GM18508 (cell line): ENCODE measurements around the gene SLC35C1.
"Not testable (repeated sequence)": the region's sequence is repeated elsewhere in the genome, so short reads cannot be mapped to it uniquely, and the experiment has no call there.

Experiments used
- ATAC-seq: cut with Tn5 transposase; IDR thresholded peaks from one replicate; pipeline ENCODE4 v1.9.1; 2021; ENCODE audit warnings: moderate number of reproducible peaks; ENCODE audit not compliant: insufficient read depth, unreplicated experiment

Gene SLC35C1

DNA sequence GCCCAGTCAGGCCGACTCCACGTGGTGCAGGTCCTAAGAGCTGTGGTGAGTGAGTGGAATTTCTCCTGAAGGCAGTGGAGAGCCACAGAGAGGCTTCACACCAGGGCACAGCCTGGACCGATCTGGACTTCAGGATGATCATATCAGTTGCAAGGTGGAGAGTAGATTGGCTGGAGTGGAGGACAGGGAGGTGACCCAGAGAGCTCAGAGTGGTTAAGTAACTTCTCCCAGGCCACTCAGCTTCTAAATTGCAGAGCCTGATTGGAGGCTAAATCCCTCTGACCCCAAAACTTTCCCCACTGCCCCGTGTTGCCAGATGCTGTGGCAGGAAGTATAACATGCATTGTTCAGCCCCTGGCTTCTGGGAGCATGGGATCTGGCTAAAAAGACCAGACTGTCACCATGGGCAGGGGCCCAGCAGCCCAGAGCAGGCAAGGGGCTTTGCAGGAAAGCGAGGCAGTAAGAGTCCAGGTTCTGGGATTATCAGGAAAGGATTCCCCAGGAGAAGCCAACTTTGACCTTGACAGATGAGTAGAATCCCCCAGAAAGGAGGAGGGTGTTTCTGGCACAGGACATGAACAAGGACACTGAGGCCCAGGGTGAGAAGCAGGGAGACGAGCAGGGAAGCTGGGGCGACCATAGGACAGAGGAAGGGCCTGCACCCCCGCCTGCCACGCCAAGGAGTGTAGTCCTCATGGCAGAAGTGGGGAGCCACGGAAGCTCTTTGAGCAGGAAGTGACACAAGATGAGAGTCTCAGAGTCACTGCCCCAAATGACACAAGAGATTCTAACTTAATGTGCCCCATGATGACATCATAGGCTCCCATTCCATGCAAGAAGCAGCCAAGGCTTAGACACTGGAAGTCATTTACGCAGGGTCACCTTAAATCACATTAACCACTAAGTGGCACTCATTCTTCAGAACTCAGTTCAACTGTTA is 4.8 kb downstream of the SLC35C1 start:
- no peak for ATAC-seq

DNA sequence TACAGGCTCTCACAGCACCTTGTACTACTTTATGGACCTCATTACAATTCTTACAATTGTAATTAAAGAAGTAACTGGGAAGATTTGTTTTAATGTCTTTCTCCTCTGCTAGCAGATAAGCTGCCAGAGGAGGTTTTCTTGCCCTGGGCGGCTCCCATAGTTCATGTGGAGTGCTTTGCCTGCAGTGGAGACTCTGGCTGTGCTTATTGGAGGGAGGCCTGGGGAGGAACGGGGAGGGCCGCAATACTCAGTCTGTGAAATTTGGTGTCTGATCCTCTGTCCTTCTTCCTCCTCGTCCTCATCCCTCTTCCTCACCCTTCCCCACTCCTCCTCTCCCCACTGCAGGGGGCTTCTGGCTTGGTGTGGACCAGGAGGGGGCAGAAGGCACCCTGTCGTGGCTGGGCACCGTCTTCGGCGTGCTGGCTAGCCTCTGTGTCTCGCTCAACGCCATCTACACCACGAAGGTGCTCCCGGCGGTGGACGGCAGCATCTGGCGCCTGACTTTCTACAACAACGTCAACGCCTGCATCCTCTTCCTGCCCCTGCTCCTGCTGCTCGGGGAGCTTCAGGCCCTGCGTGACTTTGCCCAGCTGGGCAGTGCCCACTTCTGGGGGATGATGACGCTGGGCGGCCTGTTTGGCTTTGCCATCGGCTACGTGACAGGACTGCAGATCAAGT is 5.6 kb downstream of the SLC35C1 start:
- ATAC-seq, result no peak

DNA sequence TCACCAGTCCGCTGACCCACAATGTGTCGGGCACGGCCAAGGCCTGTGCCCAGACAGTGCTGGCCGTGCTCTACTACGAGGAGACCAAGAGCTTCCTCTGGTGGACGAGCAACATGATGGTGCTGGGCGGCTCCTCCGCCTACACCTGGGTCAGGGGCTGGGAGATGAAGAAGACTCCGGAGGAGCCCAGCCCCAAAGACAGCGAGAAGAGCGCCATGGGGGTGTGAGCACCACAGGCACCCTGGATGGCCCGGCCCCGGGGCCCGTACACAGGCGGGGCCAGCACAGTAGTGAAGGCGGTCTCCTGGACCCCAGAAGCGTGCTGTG is 6.1 kb downstream of the SLC35C1 start:
- no peak for ATAC-seq

DNA sequence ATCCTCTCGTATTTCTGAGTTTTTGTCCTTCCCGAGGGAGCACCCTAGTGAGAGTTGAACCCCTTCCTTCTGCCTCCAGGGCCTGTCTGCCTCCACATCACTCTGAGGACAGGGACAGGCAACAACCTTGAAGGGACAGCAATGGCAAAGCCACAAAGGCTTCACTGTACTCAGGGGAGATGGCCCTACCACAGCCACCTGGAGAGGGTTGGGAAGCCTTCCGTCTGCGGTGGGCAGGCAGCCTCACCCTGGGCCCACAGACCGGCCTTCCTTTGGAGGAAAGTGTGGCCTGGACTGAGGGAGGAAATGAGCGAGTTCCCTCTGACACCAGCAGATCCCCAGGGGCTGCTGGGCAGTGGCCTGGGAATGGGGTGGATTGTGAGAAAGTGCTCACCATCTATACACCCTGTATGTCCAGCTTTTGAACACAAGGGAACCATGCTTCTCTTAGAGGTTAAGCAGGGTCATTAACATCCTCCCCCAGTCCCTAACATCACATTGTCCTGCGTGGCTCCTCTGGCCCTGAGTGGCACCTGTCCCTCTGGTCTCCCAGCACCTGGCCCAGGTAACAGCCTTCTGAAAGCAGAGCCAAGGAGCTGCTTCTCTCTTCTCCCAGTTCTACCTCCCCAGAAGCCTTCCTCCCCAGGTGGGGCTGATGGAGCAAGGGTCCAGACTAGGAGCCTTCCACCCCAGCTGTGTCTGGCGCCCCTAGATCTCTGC is 6.8 kb downstream of the SLC35C1 start:
- no peak for ATAC-seq

DNA sequence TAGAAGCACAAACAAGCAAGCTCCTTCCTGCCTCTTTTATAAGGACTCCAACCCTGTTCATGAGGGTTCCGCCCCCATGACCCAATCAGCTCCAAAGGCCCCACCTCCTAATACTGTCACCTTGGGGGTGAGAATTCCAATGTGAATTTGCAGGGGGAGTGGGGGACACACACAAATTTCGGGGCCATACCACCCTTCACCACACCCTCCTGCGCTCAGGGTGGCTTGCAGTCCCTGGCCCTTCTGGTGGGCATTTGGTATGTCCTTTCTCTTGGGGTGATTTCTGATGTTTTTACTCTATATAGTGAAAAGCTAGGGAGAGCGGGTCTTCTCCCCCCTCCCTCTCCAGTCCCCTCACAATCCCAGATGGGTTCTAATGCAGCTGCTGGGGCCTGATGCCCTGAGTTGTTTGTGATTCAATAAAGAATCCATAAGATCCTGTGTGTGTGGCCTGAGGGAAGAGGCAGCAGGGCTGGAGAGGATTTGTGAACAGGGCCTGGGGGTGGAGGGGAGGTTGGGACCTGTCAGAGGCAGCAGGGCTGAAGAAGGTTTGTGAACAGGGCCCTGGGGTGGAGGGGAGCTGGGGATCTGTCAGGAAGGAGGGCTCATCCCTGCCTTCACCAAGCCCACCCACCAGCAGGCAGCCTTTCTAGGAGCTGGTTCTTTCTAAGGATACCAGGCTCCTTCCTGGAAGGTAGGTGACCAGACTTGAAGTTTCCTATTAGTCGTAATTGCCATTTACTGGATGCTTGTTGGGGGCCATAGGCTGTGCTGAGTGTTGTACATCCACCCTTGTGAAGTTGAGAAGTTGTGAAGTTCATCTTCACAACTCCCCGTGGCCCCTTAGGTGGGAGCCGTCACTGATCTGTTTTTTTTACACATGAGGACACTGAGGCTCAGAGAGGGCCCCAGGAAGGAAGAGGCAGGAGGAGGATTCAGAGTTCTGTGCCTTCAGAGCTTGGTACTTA is 7.9 kb downstream of the SLC35C1 start:
- no peak for ATAC-seq

DNA sequence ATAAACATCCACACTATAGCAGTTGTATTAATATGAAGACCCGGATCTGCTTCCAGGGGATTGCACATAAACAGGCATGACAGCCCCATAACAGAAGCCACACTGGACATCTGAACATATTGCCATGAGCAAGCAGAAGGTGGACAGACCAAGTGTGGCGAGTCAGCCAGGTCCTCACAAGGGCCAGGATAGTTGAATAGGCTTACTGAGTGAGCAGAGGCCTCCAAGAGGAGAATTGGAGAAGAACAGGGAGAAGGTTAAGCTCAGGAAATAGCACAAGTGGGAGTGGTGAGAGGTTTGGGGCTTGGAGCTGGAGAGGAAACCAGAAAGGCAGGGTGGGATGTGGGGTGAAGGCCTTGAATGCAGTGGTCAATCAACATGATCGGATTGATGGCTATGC is 10.8 kb downstream of the SLC35C1 start:
- ATAC-seq, result no peak

DNA sequence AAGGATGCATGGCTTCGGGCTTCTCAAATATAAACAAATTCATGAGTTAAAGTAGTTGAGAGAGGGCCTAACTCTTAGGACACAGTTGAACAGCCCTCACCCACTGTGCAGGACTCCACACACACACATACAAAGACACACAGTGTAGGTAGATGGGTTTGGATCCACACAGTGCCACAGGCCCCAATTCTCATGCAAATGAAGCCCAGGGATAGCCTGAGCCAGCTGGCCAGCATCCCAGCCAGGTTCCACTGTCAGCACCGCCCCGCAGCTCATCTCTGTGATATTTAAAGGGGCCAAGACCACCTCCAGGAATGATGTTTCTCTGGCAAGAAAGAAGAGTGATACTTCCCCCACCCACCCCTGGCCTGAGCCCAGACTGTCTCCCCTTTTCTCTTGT is 11.7 kb downstream of the SLC35C1 start:
- no peak for ATAC-seq

DNA sequence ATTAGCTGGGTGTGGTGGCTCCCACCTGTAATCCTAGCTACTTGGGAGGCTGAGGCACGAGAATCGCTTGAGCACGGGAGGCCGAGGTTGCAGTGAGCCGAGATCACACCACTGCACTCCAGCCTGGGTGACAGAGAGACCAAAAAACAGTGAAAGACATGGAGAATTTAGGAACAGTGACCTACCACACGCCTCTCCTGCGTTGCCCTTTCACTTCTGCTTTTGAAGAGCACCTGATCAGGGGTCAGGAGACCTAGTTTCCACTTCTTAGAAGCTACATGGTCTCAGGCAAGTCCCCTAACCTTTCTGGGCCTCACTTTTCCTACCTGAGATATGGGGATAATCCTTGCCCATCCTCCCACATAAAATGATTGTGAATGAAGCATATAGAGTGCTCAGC is 12.2 kb downstream of the SLC35C1 start:
- no peak for ATAC-seq

DNA sequence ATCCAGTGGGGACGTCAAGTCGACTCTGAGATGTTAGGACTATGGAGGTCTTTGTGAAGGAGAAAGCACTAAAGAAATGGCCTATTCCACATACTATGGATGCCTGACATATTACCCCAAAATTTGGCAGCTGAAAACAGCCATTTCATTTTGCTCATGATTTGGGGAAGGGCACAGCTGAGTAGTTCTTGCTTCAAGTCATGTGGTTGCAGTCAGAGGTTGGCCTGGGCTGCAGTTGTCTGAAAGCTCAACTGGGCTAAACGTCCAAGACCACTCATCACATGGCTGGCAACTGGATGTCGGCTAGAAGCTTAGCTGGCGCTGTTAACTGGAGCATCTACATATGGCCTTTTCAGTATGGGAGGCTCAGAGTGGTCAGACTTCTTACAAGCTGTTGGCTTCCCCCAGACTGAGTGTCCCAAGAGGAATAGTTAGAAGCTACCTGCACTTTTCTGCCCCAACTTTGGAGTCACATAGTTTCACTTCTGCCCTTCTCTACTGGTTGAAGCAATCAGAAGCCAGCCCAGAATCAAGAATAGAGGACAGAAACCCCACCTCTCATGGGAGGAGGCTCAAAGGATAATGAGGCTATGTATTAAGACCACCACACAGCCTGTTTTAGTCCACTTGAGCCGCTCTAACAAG is 14.1 kb downstream of the SLC35C1 start:
- no peak for ATAC-seq

DNA sequence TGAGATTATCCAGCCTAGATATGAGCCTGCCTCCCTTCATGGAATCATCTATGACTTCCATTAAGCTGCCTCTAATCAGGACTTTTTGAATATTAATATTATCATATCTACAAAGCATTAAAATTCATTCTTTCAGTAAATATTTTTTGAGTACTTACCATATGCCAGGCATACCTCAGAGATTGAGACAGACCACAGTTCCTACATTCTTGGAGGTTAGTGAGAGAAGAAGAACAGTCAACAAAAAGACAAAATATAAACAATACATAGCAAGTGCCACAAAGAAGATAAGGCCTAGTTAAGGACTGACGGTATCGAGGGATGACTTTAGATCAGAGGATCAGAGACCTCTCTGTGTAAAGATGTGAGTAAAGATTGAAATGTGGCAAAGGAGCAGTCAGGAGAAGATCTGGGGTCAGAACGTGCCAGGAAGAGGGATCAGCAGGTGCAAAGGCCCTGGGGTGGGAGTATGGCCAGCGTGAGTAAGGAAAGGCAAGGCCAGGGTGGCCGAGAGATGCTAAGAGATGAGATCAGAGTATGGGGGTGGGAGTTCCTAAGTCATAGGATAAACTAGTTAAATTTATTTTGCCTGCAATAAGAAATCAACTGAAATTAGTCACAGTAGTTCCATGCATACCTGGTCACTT is 15.4 kb downstream of the SLC35C1 start:
- ATAC-seq, result no peak

DNA sequence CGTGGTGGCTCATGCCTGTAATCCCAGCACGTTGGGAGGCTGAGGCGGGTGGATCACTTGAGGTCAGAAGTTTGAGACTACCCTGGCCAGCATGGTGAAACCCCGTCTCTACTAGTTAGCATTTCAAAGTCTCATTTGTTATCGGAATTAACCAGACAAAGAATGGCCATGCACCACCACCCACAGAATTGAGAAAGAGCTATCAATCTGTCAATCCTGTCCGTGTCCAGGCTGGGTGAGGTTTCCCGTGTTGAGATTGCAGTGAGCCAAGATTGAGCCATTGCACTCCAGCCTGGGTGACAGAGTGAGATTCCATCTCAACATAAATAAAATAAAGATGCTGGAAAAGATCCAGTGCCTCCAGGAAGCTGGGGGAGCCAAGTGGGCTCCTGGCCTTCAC is 21.5 kb downstream of the SLC35C1 start:
- ATAC-seq, result not testable (repeated sequence)

DNA sequence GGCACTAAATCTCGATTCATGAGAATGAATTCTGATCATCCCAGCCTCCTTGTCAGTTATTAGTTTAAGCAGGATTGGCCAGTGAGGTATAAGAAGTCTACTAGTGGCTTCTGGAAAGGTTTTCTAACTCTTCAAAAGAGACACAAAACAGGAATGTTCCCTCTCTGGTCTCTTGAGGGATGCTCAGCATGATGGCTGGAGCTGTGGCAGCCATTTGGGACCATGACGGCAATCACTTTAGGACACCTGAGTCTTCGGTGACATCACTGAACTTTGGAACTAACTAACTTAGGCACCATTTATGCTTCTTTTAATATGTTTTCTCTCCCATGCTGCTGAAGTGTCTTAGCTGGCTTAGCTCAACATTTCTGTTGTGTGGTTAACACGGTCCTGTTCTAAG is 22.2 kb downstream of the SLC35C1 start:
- ATAC-seq, result no peak

DNA sequence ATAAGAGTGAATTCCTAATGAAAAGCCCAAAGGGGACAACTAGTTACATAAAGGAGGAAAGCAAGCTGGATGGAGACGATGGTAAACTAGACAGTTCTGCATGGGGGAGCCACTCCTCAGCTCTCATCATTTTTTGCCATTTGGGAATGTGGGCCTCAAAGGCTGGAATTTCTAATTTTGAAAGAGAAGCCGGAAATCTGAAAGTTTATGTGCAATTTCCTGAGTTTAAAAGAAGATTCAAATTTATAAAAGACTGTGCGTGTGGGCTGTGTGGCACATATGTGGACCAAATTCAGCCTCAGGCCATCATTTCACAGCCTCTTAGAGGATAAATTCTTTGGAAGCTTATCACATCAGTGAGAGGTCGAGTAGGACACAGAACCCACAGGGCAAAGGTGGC is 24.0 kb downstream of the SLC35C1 start:
- ATAC-seq, result no peak

DNA sequence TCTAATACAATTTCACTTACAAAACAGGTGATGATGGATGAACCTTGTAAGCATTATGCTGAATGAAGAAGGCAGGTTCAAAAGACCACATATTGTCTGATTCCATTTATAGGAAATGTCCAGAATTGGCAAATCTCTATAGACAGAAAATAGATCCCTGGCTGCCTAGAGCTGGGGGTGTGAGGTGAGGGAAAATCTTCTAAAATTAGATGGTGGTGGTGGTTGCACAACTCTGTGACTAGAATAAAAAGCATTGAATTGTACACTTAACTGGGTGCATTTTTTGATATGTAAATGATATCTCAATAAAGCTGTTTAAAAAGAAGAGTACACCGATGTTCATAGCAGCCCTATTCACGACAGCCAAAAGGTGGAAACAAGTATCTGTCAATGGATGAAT is 25.6 kb downstream of the SLC35C1 start:
- ATAC-seq, result no peak

DNA sequence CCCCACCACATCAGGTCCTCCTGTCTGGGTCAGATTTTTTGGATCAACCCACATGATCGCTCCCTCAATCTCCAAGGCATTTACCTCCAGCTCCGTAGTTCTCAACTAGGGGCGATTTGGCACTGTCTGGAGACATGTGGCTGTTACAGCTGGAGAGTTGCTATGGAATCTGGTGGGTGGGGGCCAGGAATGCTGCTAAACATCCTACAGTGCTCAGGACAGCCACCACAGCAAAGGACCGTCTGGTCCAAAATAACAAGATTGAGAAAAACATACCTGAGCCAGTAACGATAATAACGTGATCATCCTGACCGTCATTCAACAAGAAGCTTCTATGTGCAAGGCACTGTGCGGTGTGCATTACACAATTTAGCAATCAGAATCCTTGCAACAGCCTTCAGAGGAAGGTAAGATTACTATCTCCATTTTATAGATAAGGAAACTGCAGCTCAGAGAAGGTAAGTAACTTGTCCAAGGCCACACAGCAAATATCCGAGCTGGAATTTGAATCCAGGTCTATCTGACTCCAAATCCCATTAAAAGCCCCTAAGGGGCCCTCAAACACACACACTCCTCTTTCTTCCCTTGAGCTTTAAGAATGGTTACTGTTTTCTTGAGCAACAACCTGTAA is 28.0 kb downstream of the SLC35C1 start:
- ATAC-seq, result no peak

DNA sequence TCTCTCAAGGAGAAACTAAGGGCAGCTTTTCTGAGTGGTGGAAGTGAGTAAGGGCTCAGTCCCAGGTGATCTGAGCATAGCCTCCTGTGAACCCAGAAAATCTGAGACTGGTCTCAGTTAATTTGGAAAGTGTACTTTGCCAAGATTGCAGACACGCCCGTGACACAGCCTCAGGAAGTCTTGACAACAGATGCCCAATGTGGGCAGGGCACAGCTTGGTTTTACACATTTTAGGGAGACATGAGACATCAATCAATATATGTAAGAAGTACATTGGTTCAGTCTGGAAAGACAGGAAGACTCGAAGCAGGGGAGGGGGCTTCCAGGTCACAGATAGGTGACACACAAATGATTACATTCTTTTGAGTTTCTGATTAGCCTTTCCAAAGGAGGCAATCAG is 28.8 kb downstream of the SLC35C1 start:
- no peak for ATAC-seq

DNA sequence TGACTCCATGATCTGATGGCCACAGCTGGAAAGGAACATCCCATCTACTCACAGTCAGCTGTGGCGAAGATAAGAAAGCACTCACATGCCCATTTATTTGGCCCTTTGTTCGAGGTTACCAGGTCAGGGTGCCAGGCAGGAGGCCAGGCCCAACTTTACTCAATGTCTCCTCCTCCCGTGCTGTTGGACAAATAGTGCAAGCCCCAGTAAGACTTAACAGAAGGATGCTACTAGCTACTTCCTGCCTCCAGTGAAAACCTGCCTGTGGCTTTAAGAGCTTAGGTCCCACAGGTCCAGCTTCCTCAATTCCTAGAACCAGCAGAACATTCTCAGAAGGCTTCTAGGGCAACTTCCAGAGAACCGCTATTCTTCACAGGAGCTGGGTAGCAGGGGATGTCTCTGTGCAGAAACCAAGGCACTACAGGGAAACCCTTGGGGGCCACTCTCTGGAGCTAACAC is 29.4 kb downstream of the SLC35C1 start:
- ATAC-seq, result no peak

DNA sequence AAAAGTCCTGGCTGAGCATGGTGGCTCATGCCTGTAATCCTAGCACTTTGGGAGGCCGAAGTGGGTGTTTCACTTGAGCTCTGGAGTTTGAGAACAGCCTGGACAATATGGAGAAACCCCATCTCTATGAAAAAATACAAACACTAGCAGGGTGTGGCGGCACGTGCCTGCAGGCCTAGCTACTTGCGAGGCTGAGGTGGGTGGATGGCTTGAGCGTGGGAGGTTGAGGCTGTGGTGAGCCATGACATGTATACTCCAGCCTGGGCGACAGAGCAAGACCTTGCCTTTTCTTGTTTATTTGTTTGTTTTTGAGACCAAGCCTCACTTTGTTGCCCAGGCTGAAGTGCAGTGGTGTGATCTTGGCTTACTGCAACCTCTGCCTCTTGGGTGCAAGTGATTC is 34.3 kb downstream of the SLC35C1 start:
- no peak for ATAC-seq

DNA sequence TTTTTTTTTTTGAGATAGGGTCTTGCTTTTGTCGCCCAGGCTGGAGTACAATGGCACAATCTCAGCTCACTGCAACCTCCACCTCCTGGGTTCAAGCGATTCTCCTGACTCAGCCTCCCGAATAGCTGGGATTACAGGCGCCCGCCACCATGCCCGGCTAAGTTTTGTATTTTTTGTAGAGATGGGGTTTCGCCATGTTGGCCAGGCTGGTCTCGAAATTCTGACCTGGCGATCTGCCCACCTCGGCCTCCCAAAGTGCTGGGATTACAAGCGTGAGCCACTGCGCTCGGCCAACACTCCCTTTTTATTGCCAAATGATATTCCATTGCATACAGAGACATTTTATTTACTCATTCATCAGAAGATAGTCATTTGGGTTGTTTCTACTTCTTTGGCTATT is 35.3 kb downstream of the SLC35C1 start:
- ATAC-seq, result not testable (repeated sequence)
